ENCODE data around the gene DNER. TPM values are rescaled to one million over a fixed set of nuclear protein-coding genes. Genes with fewer than 3 reads are reported as not detected.
A peak's percentile ranks its signal among the peaks of the same experiment; 100 is the strongest.
"Not testable (repeated sequence)": the region's sequence is repeated elsewhere in the genome, so short reads cannot be mapped to it uniquely, and the experiment has no call there.

DNER gene
- total RNA-seq, 1 experiment from 2014 or later: 51.3 TPM

DNA sequence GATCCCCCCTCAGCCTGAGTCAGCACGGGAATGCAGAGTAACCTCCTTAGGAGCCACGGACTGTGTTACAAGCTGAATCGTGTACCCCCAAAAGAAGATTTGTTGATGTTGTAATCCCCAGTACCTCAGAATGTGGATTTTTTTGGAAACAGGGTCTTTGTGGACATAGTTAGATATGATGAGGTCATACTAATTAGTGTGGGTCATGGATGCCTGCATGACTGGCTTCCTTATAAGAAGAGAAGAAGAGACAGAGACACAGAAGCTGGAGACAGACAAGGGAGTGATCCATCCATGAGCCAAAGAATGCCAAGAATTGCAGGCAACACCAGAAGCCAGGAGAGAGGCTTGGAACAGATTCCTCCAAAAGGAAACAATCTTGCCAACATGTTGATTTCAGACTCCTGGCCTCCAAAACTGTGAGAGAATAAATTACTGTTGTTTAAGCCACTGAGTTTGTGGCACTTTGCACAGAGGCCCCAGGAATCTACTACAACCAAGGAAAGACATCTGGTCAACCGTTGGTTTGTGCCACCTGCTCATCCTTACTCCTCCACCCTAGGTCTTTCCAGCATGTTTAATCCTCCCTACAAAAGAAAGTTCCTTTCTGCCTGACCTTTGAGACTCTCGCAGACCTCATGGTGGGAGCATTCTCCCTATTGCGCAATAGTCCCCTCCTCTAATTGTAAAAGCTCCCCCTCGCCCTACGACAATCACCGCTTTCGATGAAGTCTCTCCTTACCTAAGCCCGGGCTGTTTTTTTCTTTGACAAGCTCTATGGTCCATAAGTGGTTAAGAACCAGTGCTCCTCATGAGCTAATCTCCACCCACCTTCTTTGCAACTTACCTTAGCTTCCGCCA lies 91.6 kb downstream of the DNER start:
- peak; percentile 29 for DNase-seq (ENCODE audit: low read depth)

GRCh38 chr2:229620759-229621158 lies 93.6 kb downstream of the DNER start:
- DNase-seq (ENCODE audit: low read depth): no peak

- no peak for DNase-seq (ENCODE audit: low read depth)
These were observed 94.1 kb downstream of the DNER start for GRCh38 chr2:229620289-229620688.

DNA sequence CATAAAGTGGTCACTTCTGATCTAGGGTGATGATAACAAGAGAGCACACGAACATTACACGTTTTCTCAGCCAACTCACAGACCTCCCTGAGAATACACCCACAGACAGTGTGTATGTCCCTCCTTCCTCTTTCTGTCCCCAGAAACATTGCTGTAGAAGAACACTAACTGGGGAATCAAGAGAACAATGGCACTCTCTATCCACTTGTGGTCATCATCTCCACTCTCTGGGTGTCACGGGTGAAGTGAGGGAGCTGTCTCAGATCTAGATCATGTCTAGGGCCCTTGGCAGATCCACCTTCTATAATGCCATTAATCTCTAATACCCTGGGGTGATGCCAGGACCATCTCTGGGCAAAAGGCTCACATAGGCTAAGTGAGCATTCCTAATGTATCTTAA lies 97.9 kb downstream of the DNER start:
- no peak for DNase-seq (ENCODE audit: low read depth)

DNA sequence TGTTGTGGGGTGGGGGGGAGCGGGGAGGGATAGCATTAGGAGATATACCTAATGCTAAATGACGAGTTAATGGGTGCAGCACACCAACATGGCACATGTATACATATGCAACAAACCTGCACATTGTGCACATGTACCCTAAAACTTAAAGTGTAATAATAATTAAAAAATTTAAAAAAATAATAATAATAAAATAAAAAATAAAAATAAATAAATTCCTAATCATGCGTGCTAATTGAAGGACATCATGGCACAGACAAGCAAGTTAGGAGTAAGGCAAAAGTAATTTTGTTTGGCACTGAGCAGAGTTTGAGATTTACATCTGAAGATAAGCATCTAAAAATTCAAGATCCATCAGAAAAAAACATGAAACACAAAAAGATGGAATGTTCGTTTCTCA lies 100.3 kb downstream of the DNER start:
- not testable (repeated sequence) for DNase-seq (ENCODE audit: low read depth)

- no peak for DNase-seq (ENCODE audit: low read depth)
These were observed 101.9 kb downstream of the DNER start for GRCh38 chr2:229612384-229612971.

DNA sequence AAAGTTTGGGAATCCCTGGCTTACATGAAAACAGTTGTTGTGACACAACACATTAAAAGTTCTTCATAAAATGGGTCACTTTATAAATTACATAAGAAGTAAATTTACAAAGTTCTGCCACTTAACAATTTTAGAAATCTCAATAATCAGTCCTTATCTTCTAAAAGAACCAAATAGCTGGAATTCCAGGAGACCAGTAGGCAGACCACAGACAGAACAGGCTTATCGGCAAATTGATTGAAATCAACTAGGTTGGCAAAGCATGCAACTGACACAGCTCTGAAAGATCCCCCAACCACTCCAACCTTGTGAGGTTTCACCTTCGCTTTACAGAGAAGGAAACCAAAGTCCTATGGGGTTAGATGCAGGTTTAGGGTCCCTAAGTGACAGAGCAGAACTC lies 103.0 kb downstream of the DNER start:
- peak; percentile 22 for DNase-seq (ENCODE audit: low read depth)

DNA sequence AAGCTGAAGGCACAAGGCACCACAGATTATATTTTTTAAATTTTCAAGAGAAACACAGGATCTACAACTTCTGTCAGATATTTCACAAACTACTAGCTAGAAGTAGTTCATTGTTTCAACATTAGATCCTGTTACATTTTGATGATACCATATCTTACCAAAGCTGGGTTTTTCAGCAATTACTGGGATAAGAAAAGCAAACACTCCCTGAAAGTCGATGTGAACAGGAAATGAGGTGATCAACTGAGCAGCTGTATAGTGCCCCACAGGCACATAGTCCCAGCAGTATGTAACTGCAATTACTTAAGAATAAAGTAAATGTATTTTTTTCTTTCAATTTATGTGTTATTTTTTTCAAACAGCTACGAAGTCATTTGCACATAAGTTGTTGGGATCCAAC lies 103.5 kb downstream of the DNER start:
- DNase-seq (ENCODE audit: low read depth): peak; percentile 73

- DNase-seq (ENCODE audit: low read depth): peak; percentile 99
These were observed 104.0 kb downstream of the DNER start for GRCh38 chr2:229610333-229610732.

DNA sequence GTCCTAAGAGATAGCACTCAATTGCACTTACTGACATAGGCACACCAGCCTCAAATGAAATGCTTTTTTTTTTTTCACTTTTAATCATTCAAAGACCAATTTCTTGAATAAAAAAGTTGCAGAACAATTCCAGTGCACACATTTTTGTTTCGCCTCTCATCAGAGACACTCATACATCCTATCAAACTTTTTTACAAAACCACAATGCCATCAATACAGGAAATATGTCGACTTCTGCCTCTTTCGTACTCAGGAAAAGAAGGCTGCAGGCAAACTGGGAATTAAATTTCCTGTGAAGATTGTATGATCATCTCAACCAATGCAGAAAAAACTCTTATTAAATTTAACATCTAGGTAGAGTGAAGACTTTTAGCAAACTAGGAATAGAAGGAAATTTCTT lies 112.4 kb downstream of the DNER start:
- peak; percentile 70 for DNase-seq (ENCODE audit: low read depth)

DNA sequence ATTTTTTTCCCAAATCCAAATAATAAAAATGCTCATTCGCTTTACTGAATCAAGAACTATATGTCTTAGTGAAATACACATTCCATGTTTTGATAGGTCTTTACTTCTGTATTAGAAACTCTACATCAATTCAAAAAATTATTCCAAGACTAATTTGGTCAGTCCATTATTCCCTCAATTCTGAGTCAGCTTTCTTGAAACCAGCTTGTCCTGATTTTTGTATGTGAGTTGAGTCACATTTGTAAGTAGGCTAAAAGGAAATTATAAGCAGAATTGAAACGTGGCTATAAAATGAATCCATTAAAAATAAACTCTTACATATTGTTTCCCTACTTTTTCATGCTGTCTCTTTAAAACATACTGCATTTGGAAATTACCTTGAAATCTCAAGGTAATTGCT lies 113.0 kb downstream of the DNER start:
- peak; percentile 41 for DNase-seq (ENCODE audit: low read depth)

- no peak for DNase-seq (ENCODE audit: low read depth)
These were observed 116.1 kb downstream of the DNER start for GRCh38 chr2:229598227-229598626.

DNA sequence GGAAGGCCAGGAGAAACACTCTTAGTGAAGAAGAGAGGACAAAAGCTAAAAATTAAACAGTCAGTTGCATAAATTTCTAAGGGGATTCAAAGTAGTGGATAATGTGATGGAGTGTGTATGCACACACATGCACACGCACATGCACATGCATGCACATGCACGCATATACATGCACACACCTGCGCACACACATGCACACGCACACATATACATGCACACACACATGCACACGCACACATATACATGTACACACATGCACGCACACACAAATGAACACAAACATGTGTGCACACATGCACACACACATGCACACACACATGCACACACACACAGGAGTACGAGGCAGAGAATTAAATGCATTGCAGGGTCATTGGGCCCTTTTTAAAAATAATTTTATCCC lies 117.6 kb downstream of the DNER start:
- DNase-seq (ENCODE audit: low read depth): no peak

DNA sequence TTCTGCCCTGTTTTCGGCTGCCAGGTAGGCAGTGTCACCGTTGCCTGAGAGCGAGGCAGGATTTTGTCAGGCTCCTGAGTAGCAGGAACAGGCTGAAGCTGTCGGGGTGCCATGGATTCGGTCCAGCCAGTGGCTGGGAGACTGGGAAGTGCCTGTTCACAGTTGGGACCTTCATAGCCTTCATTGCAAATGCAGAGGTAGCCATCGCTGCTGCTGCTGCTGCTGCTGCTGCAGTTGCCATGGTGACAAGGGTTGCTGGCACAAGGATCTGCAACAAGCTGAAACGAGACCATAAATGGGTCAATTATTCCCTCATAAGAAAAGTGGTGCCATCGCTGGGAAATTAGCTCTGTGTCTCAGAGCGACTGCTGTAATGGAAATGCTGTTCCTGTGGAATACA lies 122.7 kb downstream of the DNER start:
- DNase-seq (ENCODE audit: low read depth): no peak

GRCh38 chr2:229586746-229587705 lies 127.3 kb downstream of the DNER start:
- DNase-seq (ENCODE audit: low read depth): peak; percentile 91

DNA sequence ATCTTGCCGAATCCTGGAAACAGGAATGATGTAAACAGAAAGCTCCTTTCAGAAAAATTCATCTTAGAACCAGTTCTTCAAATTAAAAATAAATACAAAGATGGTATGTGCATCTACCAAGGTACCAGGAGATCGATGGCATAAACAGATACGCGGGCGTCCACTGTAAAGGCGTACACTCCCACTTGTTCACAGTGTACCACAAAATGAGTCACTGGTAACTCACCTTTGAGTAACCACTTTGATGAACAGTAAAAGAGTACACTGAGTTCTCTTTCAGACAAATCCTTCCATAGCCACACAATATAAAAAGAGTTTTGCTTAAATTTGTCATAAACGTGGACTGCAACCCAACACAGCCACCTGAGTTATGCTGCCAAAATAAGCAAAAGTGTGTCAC lies 128.3 kb downstream of the DNER start:
- peak; percentile 79 for DNase-seq (ENCODE audit: low read depth)

- DNase-seq (ENCODE audit: low read depth): no peak
These were observed 132.2 kb downstream of the DNER start for GRCh38 chr2:229582151-229582550.

DNA sequence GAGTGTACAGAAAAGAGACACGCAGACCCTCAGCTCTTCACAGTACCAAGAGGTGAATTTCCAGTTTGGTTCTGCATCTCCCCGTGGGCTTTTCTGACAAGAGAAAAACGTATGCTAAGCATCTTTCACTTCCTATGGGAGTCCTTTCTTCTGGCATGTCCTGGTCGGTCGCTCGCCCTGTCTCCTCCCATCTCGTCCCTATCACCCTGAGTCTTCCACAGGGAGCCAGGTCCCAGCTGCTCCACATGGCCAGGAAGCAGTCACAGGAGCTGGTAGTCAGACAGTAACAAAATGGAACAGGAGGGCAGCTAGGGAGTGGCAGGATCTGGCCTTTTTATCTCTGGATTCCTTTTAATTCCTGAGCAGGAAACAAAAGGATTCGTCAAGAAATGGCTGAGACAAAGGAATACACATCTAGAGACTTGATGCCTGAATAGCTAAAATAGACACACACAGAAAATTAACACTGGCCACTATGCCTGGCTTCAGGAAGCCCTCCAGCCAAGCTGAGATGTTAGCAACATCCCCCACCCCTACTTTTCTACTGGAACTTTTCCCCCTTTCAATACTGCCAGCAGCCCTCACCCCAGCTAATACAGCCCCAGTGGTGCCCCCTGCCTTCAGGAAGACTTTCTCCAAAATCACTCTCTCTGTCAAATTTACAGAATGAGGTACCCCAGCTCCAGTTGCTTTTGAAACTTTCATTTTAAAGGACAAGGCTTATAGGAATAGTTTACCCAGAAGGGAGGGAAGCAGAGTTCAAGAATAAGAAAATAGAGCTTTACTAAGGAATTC lies 136.1 kb downstream of the DNER start:
- DNase-seq (ENCODE audit: low read depth): no peak

GRCh38 chr2:229575569-229576315 lies 138.6 kb downstream of the DNER start:
- no peak for DNase-seq (ENCODE audit: low read depth)
